Measurements from ENCODE around the gene DHX58. TPM values are rescaled to one million over a fixed set of nuclear protein-coding genes. Genes with fewer than 3 reads are reported as not detected.

The DHX58 gene
- polyA plus RNA-seq, 1 of the 3 experiments (the other 2 are of a cell fraction), result 1.2 TPM

DNA sequence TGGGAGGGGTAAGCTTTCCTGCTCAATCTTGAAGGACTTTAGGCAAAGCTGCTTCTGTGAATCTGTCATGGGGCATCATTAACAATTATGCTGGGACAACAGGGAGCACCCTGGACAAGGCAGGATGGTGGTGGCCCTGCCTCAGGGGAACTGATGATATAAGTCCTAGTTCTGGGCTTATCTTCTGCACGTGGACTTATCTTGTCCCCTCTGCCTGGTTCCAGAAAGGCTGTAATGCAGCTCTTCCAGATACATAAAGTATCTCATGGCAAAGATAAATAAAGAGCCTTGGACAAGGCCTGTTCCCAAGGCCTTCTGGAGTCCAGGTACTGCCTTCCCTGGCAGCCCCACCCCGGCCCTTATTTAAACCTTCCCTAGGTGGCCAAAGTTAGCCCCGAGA is 8.2 kb downstream of the DHX58 start:
- Histone ChIP-seq H3K9me2 (no peaks in the 10 kb centered on the region), H3K4me1 (ENCODE audit: control insufficient read depth in 1 of 2, insufficient read depth in 2 of 2, low read depth in 1 of 2, low read length in 1 of 2) (peaks cover 0 to 8% of the 10 kb centered on the region in 2 experiments; a peak in 1 of 4 replicates), H3K27ac (ENCODE audit: low read depth in 2 of 2, low read length in 1 of 2) (no peak overlapping the region), H3K4me2 (no peak overlapping the region), H3F3A (replicated peaks; ENCODE audit: insufficient read depth) (no peaks in the 10 kb centered on the region), H3K9ac (no peak overlapping the region), H3K9me3 (no peaks in the 10 kb centered on the region), H3K27me3 (ENCODE audit: insufficient read depth) (no peaks in the 10 kb centered on the region), H3K4me3 (ENCODE audit: low read depth in 2 of 2, low read length in 1 of 2) (no peak overlapping the region), H4K20me1 (ENCODE audit: insufficient read depth) (no peaks in the 10 kb centered on the region), H3K79me2 (ENCODE audit: insufficient read depth) (no peaks in the 10 kb centered on the region), H2AFZ (ENCODE audit: low read depth) (no peak overlapping the region), H3K36me3 (replicated peaks in 1 of 2; ENCODE audit: control insufficient read depth in 1 of 2, insufficient read depth in 2 of 2, low read length in 1 of 2) (no peaks in the 10 kb centered on the region)
- POLR2A ChIA-PET, result interaction anchor here (0.8 kb wide), 1 partner anchor 138 kb away, joined by 3 read pairs; the partner anchor contains the start of gene CNP
- TF ChIP-seq FOSL2 (IDR thresholded peaks at IDR 0.05; ENCODE audit: borderline replicate concordance, low read depth) (no peak), FOXJ3 (CRISPR knock-in tag; IDR thresholded peaks at IDR 0.05) (no peak), SIN3A (IDR thresholded peaks at IDR 0.05; ENCODE audit: borderline replicate concordance, low read depth, low read length) (no peak), NFIC (IDR thresholded peaks at IDR 0.05; ENCODE audit: borderline replicate concordance) (no peak), TCF12 (IDR thresholded peaks at IDR 0.05) (no peak), MEF2A (IDR thresholded peaks at IDR 0.05; ENCODE audit: borderline replicate concordance, low read depth) (no peak), SMC3 (IDR thresholded peaks at IDR 0.05; ENCODE audit: low read depth, low read length) (no peak), RFX5 (IDR thresholded peaks at IDR 0.05; ENCODE audit: low read length) (no peak)
- TF ChIP-seq, protein P1, sequence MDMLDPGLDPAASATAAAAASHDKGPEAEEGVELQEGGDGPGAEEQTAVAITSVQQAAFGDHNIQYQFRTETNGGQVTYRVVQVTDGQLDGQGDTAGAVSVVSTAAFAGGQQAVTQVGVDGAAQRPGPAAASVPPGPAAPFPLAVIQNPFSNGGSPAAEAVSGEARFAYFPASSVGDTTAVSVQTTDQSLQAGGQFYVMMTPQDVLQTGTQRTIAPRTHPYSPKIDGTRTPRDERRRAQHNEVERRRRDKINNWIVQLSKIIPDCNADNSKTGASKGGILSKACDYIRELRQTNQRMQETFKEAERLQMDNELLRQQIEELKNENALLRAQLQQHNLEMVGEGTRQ (IDR thresholded peaks at IDR 0.05; ENCODE audit: borderline replicate concordance, low read depth, low read length), result no peak
- TF ChIP-seq, protein P2, sequence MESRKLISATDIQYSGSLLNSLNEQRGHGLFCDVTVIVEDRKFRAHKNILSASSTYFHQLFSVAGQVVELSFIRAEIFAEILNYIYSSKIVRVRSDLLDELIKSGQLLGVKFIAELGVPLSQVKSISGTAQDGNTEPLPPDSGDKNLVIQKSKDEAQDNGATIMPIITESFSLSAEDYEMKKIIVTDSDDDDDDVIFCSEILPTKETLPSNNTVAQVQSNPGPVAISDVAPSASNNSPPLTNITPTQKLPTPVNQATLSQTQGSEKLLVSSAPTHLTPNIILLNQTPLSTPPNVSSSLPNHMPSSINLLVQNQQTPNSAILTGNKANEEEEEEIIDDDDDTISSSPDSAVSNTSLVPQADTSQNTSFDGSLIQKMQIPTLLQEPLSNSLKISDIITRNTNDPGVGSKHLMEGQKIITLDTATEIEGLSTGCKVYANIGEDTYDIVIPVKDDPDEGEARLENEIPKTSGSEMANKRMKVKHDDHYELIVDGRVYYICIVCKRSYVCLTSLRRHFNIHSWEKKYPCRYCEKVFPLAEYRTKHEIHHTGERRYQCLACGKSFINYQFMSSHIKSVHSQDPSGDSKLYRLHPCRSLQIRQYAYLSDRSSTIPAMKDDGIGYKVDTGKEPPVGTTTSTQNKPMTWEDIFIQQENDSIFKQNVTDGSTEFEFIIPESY (IDR thresholded peaks at IDR 0.05; ENCODE audit: borderline replicate concordance, low read depth), result no peak
- DNase-seq, result no peak
- CTCF ChIA-PET, result interaction anchor here (0.6 to 29.9 kb wide), 7 partner anchors 15 to 141 kb away, joined by 3 to 496 read pairs (median 7); partner anchors contain the start of genes DNAJC7, KAT2A and NKIRAS2
- 57% methylated on average over 3 of the region's 3 CpGs for WGBS (ENCODE audit: low lambda C conversion rate)

DNA sequence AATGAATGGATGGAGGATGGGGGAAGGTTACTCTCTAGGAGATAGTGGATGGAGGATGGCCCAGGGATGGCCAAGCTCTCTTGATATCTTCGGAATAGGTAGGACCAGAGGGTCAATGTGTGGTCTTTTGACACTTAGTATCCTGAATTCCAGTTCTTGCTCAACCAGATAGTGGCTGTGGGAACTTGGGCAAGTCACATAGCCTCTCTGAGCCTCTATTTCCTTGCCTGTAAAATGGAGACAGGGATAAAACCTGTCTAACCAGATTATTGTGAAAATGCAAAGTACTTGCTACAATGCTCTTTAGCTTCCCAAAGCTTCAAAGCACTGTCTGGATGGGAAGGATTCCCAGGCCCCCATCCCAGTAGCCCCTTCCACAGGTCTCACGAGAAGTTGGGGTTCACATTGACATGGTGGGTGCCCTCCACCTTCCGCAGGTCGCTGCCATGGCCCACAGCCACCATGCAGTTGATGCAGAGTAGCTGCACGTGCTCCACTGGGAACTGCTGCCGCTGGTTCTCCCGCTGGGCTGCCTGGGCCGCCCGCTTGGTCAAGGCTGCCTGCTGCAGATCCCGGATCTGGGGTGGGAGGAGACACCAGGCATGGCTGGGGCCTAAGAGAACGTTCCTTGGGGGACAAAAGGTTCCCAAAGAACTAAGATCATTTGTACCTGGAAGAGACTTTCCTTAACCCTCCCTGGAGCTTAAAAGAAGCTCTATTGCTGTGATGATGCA is 9.1 kb downstream of the DHX58 start:
- no peak for TF ChIP-seq EZH2phosphoT487 (IDR thresholded peaks at IDR 0.05; ENCODE audit: borderline replicate concordance, low read depth)
- TF ChIP-seq, protein P3, sequence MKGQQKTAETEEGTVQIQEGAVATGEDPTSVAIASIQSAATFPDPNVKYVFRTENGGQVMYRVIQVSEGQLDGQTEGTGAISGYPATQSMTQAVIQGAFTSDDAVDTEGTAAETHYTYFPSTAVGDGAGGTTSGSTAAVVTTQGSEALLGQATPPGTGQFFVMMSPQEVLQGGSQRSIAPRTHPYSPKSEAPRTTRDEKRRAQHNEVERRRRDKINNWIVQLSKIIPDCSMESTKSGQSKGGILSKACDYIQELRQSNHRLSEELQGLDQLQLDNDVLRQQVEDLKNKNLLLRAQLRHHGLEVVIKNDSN (IDR thresholded peaks at IDR 0.05; ENCODE audit: borderline replicate concordance, low read depth), result no peak
- TF ChIP-seq, protein P4, sequence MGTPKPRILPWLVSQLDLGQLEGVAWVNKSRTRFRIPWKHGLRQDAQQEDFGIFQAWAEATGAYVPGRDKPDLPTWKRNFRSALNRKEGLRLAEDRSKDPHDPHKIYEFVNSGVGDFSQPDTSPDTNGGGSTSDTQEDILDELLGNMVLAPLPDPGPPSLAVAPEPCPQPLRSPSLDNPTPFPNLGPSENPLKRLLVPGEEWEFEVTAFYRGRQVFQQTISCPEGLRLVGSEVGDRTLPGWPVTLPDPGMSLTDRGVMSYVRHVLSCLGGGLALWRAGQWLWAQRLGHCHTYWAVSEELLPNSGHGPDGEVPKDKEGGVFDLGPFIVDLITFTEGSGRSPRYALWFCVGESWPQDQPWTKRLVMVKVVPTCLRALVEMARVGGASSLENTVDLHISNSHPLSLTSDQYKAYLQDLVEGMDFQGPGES (IDR thresholded peaks at IDR 0.05; ENCODE audit: low read depth, low read length), result no peak
- TF ChIP-seq MEF2A (IDR thresholded peaks at IDR 0.05; ENCODE audit: borderline replicate concordance, low read depth), result no peak
- no peak for TF ChIP-seq FOSL2 (IDR thresholded peaks at IDR 0.05; ENCODE audit: borderline replicate concordance, low read depth)
- TF ChIP-seq NFIC (IDR thresholded peaks at IDR 0.05; ENCODE audit: borderline replicate concordance), result no peak
- TF ChIP-seq RXRA (IDR thresholded peaks at IDR 0.05; ENCODE audit: borderline replicate concordance, low read depth), result no peak
- no peak for TF ChIP-seq TCF12 (IDR thresholded peaks at IDR 0.05)
- TF ChIP-seq, protein P5, sequence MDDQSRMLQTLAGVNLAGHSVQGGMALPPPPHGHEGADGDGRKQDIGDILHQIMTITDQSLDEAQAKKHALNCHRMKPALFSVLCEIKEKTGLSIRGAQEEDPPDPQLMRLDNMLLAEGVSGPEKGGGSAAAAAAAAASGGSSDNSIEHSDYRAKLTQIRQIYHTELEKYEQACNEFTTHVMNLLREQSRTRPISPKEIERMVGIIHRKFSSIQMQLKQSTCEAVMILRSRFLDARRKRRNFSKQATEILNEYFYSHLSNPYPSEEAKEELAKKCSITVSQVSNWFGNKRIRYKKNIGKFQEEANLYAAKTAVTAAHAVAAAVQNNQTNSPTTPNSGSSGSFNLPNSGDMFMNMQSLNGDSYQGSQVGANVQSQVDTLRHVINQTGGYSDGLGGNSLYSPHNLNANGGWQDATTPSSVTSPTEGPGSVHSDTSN (IDR thresholded peaks at IDR 0.05), result no peak
- no peak for TF ChIP-seq MXI1 (IDR thresholded peaks at IDR 0.05; ENCODE audit: low read depth, low read length)
- no peak overlapping the region for H3K4me3 ChIP-seq (ENCODE audit: low read depth in 2 of 2, low read length in 1 of 2)

More for the DNA sequence above, 9.1 kb downstream of the DHX58 start:
- no peaks in the 10 kb centered on the region for H3K27me3 ChIP-seq (ENCODE audit: insufficient read depth)
- H3K9me2 ChIP-seq, result no peaks in the 10 kb centered on the region
- no peaks in the 10 kb centered on the region for H3K9me3 ChIP-seq
- H3K27ac ChIP-seq (ENCODE audit: low read depth in 2 of 2, low read length in 1 of 2), result no peak overlapping the region
- H3K4me2 ChIP-seq, result no peak overlapping the region
- WGBS (ENCODE audit: low lambda C conversion rate), result 61% methylated on average over 5 of the region's 11 CpGs
- DNase-seq, result no peak
- no peaks in the 10 kb centered on the region for H3K36me3 ChIP-seq (replicated peaks in 1 of 2; ENCODE audit: control insufficient read depth in 1 of 2, insufficient read depth in 2 of 2, low read length in 1 of 2)
- no peaks in the 10 kb centered on the region for H4K20me1 ChIP-seq (ENCODE audit: insufficient read depth)
- no peaks in the 10 kb centered on the region for H3K79me2 ChIP-seq (ENCODE audit: insufficient read depth)
- H3F3A ChIP-seq (replicated peaks; ENCODE audit: insufficient read depth), result no peaks in the 10 kb centered on the region
- no peak overlapping the region for H3K9ac ChIP-seq
- ChIA-PET POLR2A (interaction anchor here (0.8 kb wide), 1 partner anchor 137 kb away, joined by 3 read pairs; the partner anchor contains the start of gene CNP), CTCF (interaction anchor here (1.0 to 29.9 kb wide), 6 partner anchors 15 to 140 kb away, joined by 3 to 496 read pairs (median 22); partner anchors contain the start of genes DNAJC7, KAT2A and NKIRAS2)
- H2AFZ ChIP-seq (ENCODE audit: low read depth), result no peak overlapping the region
- H3K4me1 ChIP-seq (ENCODE audit: control insufficient read depth in 1 of 2, insufficient read depth in 2 of 2, low read depth in 1 of 2, low read length in 1 of 2), result peaks cover 0 to 8% of the 10 kb centered on the region in 2 experiments; a peak in 1 of 4 replicates

Measured in SK-N-SH (cell line).